GM19324 (cell line): ENCODE data around the gene TMEM151A.
"Not testable (repeated sequence)": the region's sequence is repeated elsewhere in the genome, so short reads cannot be mapped to it uniquely, and the experiment has no call there.

Experiments
- ATAC-seq: cut with Tn5 transposase; IDR thresholded peaks from one replicate; pipeline ENCODE4 v1.9.1; 2021; ENCODE audit warnings: mild to moderate bottlenecking, moderate library complexity; ENCODE audit not compliant: unreplicated experiment, low FRiP score

TMEM151A gene

DNA sequence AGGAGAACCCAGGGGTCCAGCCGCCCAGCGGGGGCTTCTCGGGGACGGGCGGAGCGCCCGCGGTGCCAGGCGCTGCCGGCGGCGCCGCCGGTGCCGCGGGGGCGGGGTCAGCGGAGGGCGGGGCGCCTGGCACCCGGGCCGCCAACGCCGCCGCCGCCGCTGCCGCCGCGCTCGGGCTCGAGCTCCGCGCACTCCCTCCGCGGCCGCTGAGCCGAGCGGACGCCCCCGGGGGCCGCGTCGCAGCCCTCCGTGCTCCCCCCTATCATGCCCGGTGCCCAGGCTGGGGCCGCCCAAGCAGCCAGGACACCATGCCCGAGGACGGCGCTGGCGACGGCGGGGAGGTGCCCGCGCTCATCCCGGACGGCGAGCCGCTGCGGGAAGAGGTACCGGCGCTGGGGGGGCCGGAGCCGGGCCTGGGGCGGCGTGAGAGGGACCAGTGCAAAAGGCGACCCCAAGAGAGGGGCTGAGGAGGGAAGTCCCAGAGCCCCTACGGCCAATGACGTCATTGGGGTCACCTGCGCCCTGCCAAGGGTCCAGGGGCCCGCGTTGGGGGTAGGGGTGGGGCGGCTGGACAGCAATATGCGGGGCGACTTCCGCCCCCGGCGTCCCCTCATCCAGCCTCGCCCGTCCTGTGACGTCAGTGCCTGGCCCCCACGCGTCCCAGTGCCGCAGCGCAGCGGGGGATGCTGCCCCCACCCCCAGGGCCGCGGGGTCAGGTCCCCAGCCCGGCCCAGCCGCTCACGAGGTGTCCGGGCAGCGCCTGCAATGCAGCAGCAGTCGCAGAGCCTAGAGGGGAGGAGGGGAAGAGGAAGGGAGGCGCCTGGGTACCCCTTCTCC lies at the start of gene TMEM151A:
Gene TMEM151A, plus strand, starts transcription at position 189 of the 837 bp plus-strand sequence. Its CDS starts 120 bp downstream, at position 309.
- no peak for ATAC-seq

DNA sequence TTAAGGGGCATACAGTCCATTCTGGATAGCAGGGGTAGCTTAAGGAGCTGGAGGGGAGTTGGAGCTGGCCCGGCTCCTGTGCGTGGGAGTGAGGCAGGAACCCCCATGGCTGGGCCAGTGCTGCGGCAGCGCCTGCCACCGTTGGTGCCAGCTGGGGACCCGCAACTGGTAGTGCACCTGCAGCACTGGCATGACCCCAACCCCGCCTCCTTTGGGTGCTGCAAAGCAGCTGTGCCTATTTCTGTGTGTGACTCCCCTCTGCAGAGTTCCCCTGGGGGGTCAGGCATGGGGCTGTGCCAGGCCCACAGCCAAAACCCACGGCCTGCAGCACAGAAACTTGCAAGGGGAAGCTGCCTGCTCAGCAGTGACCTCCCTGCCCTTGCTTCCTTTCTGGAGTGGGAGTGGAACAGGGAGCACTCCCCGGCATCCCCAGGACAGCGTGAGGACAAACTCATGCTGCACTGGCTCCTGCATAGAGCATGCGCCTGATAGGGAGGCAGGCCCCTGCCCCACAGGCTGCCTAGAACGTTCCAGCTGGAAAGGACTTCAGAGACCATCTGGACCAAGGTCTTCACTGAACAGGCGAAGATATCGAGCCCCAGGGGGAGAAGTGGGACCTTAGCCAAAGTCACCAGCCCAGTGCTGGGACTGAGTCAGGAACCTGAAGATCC lies 49.5 kb upstream of the TMEM151A start:
- no peak for ATAC-seq

DNA sequence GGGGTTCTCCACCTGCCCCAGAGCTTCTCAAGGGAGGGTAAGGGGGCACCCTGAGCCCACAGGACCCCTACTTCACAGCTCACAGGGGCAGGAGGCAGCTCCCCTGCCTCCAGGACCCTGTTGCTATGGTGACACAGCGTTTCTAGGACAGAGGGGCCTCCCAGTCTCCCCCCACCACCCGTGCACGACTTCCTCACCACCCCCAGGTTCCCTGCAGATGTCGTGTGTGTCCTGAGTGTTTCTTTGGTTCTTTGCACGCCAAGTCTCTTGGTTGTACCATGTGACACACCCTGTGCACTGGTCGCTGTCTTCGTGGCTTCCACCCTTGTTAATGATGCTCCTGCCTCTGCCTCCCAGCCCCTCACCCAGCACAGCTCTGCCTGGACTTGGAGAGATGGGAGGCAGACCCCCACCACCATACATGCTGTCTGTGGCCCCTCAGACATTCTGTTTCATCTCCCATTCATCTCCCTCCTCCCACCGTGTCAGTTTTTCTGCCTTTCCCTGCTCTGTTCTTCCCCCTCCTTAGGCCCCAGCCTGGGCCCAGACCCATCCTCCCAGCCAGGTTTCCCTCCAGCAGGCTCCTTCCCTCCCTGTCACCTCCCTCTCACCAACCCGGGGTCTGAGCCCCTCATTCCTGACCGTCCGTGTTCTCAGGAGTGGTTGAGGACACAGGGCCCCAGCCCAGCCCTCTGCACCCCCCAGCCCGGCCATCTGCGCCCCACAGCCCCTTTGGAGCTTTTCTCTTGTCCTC lies 47.7 kb upstream of the TMEM151A start:
- ATAC-seq = no peak

DNA sequence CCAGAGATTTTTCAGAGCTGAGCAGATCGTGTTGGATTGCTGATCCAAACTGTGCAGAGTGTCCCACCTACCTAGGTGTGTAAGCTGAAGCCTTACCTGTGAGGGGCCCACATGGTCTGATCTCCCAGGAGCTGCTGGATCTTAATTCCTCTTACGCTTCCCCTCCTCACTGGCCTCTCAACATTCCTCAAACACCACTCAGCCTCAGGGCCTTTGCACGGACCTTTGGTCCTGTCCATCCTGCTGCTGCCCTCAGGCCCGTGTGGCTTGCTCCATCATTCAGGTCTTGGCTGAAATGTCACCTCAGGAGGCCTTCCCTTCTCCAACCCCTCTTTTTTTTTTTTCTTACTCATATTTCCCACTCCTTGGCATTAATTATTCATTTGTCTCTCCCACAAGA lies 44.4 kb upstream of the TMEM151A start:
- no peak for ATAC-seq

DNA sequence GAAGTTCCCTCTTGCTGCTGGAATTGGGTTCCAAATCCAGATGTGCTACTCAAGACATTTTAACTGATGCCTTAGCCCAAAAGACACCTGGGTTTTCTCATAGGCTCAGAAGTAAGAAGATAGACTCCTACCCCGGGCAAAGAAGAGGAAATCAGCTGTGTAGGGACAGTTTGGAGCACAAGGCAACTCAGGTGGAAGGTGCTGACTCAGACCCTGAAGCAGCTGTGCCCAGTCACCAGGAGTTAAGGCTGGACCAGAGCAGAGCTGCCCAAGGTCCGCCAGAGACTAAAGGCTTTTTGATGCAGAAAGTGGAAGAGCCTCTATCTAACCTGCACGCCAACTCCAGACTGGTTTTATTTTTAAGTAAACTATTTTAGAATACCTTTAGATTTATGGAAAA lies 43.9 kb upstream of the TMEM151A start:
- no peak for ATAC-seq

DNA sequence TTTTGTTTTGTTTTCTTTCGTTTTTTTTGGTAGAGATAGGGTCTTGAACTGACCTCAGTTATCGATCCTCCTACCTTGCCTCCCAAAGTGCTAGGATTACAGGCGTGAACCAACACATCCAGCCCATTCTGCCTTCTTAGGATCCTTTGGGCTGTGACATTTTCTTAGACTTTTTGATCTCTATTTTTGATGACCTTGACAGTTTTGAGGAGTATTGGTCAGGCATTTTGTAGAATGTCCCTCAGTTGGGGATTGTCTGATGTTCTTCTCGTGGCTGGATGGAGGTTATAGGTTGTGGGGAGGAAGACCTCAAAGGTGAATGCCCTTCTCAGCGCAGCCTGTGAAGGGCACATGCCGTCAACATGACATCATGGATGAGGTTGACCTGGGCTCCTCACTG lies 42.8 kb upstream of the TMEM151A start:
- ATAC-seq = no peak

DNA sequence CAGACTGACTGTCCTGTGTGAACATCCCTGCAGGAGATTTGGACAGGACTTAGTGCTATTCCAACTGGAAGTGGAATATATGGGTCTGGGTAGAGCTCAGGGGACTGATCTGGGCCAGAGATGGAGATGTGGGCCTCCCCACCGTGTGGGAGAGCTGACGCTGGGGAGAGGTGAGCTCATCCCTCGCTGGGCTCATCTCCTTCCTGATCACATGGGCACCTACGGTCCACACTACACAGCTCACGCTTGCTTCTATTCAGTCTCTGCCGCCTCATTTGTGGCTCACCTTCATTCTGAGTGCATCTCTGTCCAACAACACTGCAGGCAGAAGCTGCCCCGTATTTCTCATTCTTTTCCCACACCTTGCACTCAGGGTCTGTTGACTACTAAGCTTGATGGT lies 39.9 kb upstream of the TMEM151A start:
- ATAC-seq = no peak

DNA sequence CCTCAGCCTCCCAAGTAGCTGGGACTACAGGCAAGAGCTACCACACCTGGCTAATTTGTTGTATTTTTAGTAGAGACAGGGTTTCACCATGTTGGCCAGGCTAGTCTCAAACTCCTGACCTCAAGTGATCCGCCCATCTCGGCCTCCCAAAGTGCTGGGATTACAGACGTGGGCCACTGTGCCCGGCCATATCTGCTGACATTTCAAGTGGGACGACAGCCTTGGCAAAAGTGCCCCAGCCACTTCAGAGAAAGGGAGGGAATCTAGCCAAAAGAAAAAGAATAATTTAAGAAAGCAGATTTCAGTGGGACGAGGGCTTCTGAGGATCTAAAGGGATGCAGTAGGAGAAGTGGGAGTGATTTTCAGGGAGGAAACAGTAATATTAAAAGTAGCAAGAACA lies 38.6 kb upstream of the TMEM151A start:
- ATAC-seq = not testable (repeated sequence)

DNA sequence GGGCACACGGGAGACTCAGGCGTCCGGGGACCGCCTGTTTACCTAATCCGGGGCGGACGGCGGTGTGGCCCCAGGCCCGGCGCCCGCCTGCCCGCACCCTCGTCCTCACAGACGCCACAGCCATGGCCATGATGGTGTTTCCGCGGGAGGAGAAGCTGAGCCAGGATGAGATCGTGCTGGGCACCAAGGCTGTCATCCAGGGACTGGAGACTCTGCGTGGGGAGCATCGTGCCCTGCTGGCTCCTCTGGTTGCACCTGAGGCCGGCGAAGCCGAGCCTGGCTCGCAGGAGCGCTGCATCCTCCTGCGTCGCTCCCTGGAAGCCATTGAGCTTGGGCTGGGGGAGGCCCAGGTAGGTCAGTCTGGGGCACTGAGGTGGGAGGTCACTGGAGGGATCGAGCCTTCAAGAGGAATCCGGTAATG lies 33.2 kb upstream of the TMEM151A start:
- ATAC-seq = no peak

DNA sequence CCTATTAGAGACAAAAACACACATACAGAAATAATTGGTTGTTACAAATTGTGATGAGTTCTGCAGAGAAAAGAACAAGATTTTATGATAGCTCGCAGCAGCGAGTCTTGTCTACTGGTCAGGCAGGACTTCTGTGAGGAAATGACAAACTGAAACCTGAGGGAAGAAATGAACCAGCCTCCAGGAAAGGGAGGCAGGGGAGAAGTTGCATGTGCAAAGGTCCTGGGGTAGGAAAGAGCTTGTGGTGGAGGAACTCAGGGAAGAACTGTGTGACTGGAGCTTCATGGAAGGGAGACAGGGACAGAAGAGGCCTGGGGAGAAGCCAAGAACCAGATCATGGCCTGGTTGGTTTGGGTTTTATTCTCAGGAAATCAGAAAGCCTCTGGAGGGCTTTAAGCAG lies 32.5 kb upstream of the TMEM151A start:
- ATAC-seq = no peak

DNA sequence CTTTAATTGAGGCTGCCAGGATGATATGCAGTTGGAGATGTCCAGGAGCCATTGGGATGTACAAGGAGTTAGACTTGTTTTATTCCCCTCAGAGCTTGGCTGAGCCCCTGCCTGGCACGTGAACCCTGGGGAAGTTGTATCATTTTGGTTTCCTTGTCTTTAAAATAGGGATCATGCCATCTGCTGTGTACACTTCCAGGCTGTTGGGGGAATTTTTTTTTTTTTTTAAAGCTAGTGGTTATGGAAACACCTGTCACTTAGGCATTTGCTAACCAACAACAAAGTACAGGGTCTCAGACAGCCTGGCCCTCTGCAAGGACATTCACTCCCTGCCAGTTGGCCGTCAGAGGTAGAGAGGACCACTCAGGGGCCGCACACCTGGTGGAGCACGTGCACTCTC lies 31.7 kb upstream of the TMEM151A start:
- no peak for ATAC-seq

DNA sequence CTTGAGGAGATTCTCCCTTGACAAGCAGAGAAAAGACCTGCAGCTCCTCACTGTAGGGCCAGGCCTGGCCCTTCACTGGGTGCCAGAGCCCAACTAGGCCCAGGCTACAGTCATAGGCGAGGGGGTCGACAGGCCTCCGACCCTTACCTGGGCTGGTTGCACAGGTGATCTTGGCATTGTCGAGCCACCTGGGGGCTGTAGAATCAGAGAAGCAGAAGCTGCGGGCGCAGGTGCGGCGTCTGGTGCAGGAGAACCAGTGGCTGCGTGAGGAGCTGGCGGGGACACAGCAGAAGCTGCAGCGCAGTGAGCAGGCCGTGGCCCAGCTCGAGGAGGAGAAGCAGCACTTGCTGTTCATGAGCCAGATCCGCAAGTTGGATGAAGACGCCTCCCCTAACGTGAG lies 30.1 kb upstream of the TMEM151A start:
- no peak for ATAC-seq

DNA sequence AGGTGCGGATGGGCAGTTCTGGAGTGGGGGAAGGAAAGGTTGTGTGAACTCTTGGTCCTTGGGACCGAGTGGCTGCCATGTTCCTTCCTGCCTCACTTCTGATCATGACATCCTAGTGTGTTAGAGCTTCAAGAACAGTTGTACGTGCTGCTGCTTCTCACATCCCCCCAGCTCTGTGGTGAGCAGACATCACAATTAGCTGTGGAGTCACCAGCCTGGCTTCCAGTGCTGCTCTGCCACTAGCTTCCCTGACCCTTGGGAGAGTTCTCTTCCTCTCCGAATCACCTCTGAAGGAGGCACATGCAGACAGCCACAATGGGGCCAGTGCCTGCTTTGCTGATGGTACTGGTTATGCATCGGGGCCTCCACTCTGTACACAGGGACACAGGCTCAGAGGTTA lies 29.5 kb upstream of the TMEM151A start:
- no peak for ATAC-seq

DNA sequence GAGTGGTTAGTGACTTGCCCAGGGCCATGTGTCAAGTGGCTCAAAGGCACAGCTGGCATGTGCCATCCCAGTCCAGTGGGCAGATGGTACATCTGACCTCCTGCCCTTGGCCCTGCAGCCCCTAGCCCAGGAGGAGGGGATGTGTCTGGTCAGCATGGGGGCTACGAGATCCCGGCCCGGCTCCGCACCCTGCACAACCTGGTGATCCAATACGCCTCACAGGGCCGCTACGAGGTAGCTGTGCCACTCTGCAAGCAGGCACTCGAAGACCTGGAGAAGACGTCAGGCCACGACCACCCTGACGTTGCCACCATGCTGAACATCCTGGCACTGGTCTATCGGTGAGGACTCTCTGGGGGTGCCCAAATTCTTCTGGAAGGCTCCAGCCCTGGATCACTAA lies 29.0 kb upstream of the TMEM151A start:
- ATAC-seq = no peak

DNA sequence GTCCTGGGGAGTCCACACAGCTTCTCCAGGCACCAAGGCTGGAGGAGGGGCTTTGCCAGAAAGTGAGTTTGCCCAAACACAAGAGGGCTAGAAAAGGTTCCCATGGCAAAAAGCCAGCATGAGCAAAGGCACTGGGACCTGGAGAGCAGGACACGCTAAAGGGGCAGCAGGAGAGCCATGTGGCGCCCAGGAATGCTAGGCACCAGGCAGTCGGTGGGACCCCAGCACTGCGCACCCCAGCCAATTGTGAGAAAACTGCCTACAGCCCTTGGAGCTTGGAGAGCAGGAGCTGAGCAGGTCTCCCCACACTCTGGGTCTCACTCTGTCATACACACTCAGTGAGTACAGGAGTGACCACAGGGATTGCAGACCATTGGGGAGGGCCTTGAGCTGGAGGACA lies 28.5 kb upstream of the TMEM151A start:
- no peak for ATAC-seq

DNA sequence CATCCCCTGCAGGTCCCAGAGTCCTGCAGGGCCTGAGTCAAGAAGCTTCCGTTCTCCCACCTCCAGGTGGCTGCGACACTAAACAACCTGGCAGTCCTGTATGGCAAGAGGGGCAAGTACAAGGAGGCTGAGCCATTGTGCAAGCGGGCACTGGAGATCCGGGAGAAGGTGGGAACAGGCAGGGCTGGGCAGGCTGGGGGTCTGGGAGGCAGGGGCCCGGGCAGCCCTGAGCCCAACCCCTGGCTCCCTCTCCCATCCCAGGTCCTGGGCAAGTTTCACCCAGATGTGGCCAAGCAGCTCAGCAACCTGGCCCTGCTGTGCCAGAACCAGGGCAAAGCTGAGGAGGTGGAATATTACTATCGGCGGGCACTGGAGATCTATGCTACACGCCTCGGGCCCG lies 27.9 kb upstream of the TMEM151A start:
- ATAC-seq = no peak

DNA sequence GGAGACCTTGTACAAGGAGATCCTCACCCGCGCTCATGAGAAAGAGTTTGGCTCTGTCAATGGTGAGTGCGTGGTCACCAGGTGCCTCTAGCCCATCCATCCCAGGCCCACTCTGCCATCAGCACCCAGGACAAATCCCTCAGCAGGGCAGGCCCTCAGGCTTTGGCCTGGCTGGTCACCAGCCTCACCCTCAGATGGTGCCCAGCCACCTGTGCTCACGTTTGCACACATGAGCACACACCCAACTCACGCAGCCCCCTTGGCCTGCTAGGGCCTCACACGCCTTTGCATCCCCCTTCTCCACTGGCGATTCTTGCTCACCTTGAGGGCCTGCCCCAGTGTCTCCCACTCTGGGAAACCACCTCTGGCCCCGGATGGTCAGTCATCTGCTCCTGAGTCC lies 27.3 kb upstream of the TMEM151A start:
- ATAC-seq = no peak

DNA sequence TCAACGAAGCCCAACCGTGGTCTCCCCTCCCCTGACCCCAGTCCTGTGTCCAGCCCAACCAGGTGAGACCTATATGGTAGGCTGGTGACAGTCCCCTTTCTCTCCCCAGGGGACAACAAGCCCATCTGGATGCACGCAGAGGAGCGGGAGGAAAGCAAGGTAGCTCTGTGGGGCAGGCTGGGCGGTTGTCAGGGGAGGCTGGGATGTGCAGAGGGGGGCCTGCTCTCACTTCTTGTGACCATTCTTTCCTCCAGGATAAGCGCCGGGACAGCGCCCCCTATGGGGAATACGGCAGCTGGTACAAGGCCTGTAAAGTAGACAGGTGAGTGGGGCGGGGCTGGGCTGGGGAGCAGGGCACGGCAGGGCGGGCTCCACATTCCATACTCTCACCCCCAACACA lies 26.8 kb upstream of the TMEM151A start:
- ATAC-seq = no peak

DNA sequence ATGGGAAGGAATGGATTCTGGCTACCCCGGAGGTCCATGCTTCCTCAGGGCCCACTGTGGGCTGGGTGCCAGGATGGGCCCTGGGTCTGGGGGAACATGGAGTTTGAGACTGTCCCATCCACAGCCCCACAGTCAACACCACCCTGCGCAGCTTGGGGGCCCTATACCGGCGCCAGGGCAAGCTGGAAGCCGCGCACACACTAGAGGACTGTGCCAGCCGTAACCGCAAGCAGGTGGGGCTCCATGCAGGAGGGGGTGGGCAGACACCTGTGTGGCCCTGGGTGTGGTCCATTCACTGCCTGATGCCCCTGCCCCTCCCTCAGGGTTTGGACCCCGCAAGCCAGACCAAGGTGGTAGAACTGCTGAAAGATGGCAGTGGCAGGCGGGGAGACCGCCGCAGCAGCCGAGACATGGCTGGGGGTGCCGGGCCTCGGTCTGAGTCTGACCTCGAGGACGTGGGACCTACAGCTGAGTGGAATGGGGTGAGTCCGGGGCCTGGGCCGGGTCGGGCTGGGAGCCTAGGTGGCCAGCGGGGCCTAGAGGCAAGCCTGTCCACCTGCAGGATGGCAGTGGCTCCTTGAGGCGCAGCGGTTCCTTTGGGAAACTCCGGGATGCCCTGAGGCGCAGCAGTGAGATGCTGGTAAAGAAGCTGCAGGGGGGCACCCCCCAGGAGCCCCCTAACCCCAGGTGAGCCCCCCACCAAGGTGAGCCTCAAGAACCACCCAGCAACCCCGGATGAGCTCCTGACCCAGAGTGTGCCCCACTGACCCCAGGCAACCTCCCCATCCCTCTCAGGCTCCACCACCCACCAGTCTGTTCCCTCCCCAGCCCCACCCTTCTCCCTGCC lies 25.9 kb upstream of the TMEM151A start:
- no peak for ATAC-seq

DNA sequence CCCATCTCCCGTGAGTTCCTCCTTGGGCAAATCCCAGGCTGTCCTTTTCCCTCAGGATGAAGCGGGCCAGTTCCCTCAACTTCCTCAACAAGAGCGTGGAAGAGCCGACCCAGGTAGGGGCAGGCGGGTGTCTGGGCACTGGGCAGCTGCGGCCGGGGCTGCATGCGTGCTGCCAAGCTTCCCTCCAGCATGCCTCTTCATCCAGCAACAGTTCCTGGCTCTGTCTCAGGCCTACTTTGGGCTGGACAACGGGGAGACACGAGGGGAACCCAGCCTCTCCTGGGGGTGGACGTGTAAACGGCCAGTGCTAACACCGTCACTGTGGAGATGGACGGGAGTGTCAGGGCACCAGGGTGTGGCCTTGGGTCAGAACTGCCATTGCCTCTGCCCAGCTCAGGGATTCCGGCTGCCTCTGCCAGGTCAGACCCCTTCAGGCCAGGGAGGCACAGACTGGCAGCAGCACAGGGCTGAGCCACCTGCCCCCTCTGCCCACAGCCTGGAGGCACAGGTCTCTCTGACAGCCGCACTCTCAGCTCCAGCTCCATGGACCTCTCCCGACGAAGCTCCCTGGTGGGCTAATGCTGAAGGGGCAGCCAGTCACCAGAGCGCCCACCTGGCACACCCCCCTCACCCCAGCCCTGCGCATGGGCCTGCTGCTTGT lies 25.2 kb upstream of the TMEM151A start:
- no peak for ATAC-seq
